Sigmoid colon (tissue), 7 donors: Measurements from ENCODE around the gene METTL14. TPM values are rescaled to one million over a fixed set of nuclear protein-coding genes. Genes with fewer than 3 reads are reported as not detected.

Experiments used
- DNase-seq: peaks from one replicate; pipeline ENCODE4 v3.0.0-alpha.2; 2019
- H3K27ac ChIP-seq, 4 donors: fragments of 200-600 bp; sonication (generic); one replicate each; pipeline ENCODE4 v1.5.1; 2016 to 2019; ENCODE audit warnings: mild to moderate bottlenecking in 1 of 4
- H3K27me3 ChIP-seq, 3 donors: fragments of 200-600 bp; sonication (generic); one replicate each; pipeline ENCODE4 v1.5.1; 2019; ENCODE audit warnings: mild to moderate bottlenecking in 1 of 3
- H3K36me3 ChIP-seq, 4 donors: fragments of 200-600 bp; sonication (generic); one replicate each; pipeline ENCODE4 v1.5.1; 2016 to 2019
- H3K4me1 ChIP-seq, 4 donors: fragments of 200-600 bp; sonication (generic); one replicate each; pipeline ENCODE4 v1.5.1; 2017 to 2019
- H3K4me3 ChIP-seq, 4 donors: fragments of 200-600 bp; sonication (generic); one replicate each; pipeline ENCODE4 v1.5.1; 2017 to 2019; ENCODE audit warnings: mild to moderate bottlenecking in 2 of 4, moderate library complexity in 1 of 4
- H3K9me3 ChIP-seq, 4 donors: fragments of 200-600 bp in 3 of 4; sonication (generic) in 3 of 4; one replicate each; pipeline versions ENCODE4 v1.5.1 to v1.6.1; 2013 to 2019
- CTCF ChIP-seq, 4 experiments: fragments of 450-650 bp in 3 of 4; fragments of 200-600 bp in 1 of 4; IDR thresholded peaks; one replicate each; pipeline ENCODE4 v1.5.1; 2016 to 2019; ENCODE audit warnings: antibody characterized with exemption in 4 of 4, mild to moderate bottlenecking in 3 of 4, moderate library complexity in 2 of 4
- EP300 ChIP-seq, 4 donors: sonication (generic); formaldehyde crosslinking; IDR thresholded peaks; one replicate each; pipeline ENCODE4 v1.6.1; 2017; ENCODE audit warnings: antibody characterized with exemption in 4 of 4
- POLR2A ChIP-seq, 2 donors: fragments of 450-650 bp; IDR thresholded peaks; one replicate each; pipeline ENCODE4 v1.6.1; 2016; ENCODE audit warnings: antibody characterized with exemption in 2 of 2, mild to moderate bottlenecking in 2 of 2, moderate library complexity in 2 of 2
- POLR2AphosphoS5 ChIP-seq, 4 donors: sonication (generic); formaldehyde crosslinking; IDR thresholded peaks; one replicate each; pipeline ENCODE4 v1.6.1; 2017; ENCODE audit warnings: antibody characterized with exemption in 4 of 4
- WGBS, 2 donors: extraction: QIAGEN DNeasy Blood & Tissue Kit; methylation state at CpG; one replicate each; pipeline ENCODE4 v1.1.7; 2013; 5-methylcytosine and 5-hydroxymethylcytosine counted together
- intact Hi-C: fragments of 100-400 bp; cut with DNase I; formaldehyde crosslinking; loops from one replicate; pipeline ENCODE4 v1.15.1; 2023
- polyA plus RNA-seq, 3 donors: library from polyadenylated mRNA; stranded (reverse); fragments of 200-250 nt; gene quantifications; one replicate each; pipeline ENCODE4 v1.2.3, GENCODE V29; 2013
- total RNA-seq, 4 donors: library from RNA; depleted of rRNA; stranded (reverse); fragments of >200 nt; gene quantifications; one replicate each; pipeline ENCODE4 v1.1.0, GENCODE V29; 2016
- donor health status: healthy with polysubstance abuse.
- donor health status: Bipolar disorder and iron deficiency.
- donor health status: healthy.

METTL14 gene
- total and polyA plus RNA-seq, 7 donors, result 6.2 to 54.6 (median 13.8) TPM

GRCh38 chr4:118754890-118755289, 69.7 kb downstream of the METTL14 start:
- Histone ChIP-seq H3K27me3 (no peaks in the 10 kb centered on the region), H3K36me3 (peaks cover 0 to 11% (median 5%) of the 10 kb centered on the region in 4 donors), H3K4me1 (peaks cover 0 to 100% (median 82%) of the 10 kb centered on the region in 4 donors), H3K4me3 (no peak overlapping the region), H3K9me3 (no peaks in the 10 kb centered on the region), H3K27ac (peak overlapping the region; percentile 83 to 88 (median 85))
- 83 to 84% methylated on average over 2 of the region's 2 CpGs for WGBS, 2 donors
- intact Hi-C loops, result no loop called here
- TF ChIP-seq CTCF (IDR thresholded peaks at IDR 0.05) (no peak), POLR2A (IDR thresholded peaks at IDR 0.05) (no peak), POLR2AphosphoS5 (IDR thresholded peaks at IDR 0.05) (no peak), EP300 (IDR thresholded peaks at IDR 0.05) (no peak)
- DNase-seq, result no peak

- DNase-seq, result no peak
- 81 to 82% methylated on average over 2 of the region's 2 CpGs for WGBS, 2 donors
- Histone ChIP-seq H3K27me3 (no peaks in the 10 kb centered on the region), H3K27ac (peak overlapping the region; percentile 83 to 88 (median 85)), H3K36me3 (peaks cover 0 to 11% (median 5%) of the 10 kb centered on the region in 4 donors), H3K4me1 (peaks cover 0 to 99% (median 85%) of the 10 kb centered on the region in 4 donors), H3K9me3 (no peaks in the 10 kb centered on the region), H3K4me3 (no peak overlapping the region)
- intact Hi-C loops, result no loop called here
- no peak for TF ChIP-seq CTCF (IDR thresholded peaks at IDR 0.05)
- TF ChIP-seq POLR2A (IDR thresholded peaks at IDR 0.05), result no peak
- no peak for TF ChIP-seq POLR2AphosphoS5 (IDR thresholded peaks at IDR 0.05)
- TF ChIP-seq EP300 (IDR thresholded peaks at IDR 0.05), result no peak
Measured at GRCh38 chr4:118755438-118756226, 70.4 kb downstream of the METTL14 start.

GRCh38 chr4:118756429-118756828, 71.2 kb downstream of the METTL14 start:
- no peaks in the 10 kb centered on the region for H3K9me3 ChIP-seq
- no peak for TF ChIP-seq EP300 (IDR thresholded peaks at IDR 0.05)
- no peak for TF ChIP-seq POLR2AphosphoS5 (IDR thresholded peaks at IDR 0.05)
- no peak for TF ChIP-seq POLR2A (IDR thresholded peaks at IDR 0.05)
- TF ChIP-seq CTCF (IDR thresholded peaks at IDR 0.05), result no peak
- H3K27ac ChIP-seq, result peak overlapping the region; percentile 83 to 88 (median 85)
- no peak overlapping the region for H3K4me3 ChIP-seq
- H3K36me3 ChIP-seq, result peaks cover 0 to 3% (median 2%) of the 10 kb centered on the region in 4 donors
- H3K27me3 ChIP-seq, result no peaks in the 10 kb centered on the region
- intact Hi-C loops, result no loop called here
- 81 to 85% methylated on average over 3 of the region's 3 CpGs for WGBS, 2 donors
- H3K4me1 ChIP-seq, result peaks cover 0 to 98% (median 89%) of the 10 kb centered on the region in 4 donors
- DNase-seq, result no peak

GRCh38 chr4:118756958-118757357, 71.8 kb downstream of the METTL14 start:
- Histone ChIP-seq H3K9me3 (no peaks in the 10 kb centered on the region), H3K27ac (peak overlapping the region; percentile 83 to 88 (median 85)), H3K36me3 (peaks cover 0 to 3% (median 0%) of the 10 kb centered on the region in 4 donors), H3K27me3 (no peaks in the 10 kb centered on the region), H3K4me3 (no peak overlapping the region), H3K4me1 (peaks cover 0 to 98% (median 89%) of the 10 kb centered on the region in 4 donors)
- DNase-seq, result no peak
- intact Hi-C loops, result no loop called here
- peak in 1 of 4 donors; percentile 19 for TF ChIP-seq POLR2AphosphoS5 (IDR thresholded peaks at IDR 0.05)
- no peak for TF ChIP-seq POLR2A (IDR thresholded peaks at IDR 0.05)
- 98 to 100% methylated on average over 1 of the region's 1 CpG for WGBS, 2 donors

GRCh38 chr4:118757761-118758251, 72.6 kb downstream of the METTL14 start:
- WGBS, 2 donors, result 77 to 80% methylated on average over 2 of the region's 2 CpGs
- H3K4me3 ChIP-seq, result no peak overlapping the region

More at GRCh38 chr4:118757761-118758251, 72.6 kb downstream of the METTL14 start:
- Histone ChIP-seq H3K27ac (peak overlapping the region; percentile 83 to 88 (median 85)), H3K9me3 (no peaks in the 10 kb centered on the region), H3K27me3 (no peaks in the 10 kb centered on the region), H3K36me3 (no peaks in the 10 kb centered on the region), H3K4me1 (peaks cover 0 to 98% (median 90%) of the 10 kb centered on the region in 4 donors)
- no peak for DNase-seq
- TF ChIP-seq EP300 (IDR thresholded peaks at IDR 0.05) (peak in 1 of 4 donors; percentile 39), POLR2A (IDR thresholded peaks at IDR 0.05) (peak in 1 of 2 donors; percentile 8), CTCF (IDR thresholded peaks at IDR 0.05) (no peak), POLR2AphosphoS5 (IDR thresholded peaks at IDR 0.05) (peak; percentile 17 to 70 (median 36))
- intact Hi-C loops, result no loop called here
